Measurements from ENCODE around the gene CLEC2B.

CLEC2B gene

DNA sequence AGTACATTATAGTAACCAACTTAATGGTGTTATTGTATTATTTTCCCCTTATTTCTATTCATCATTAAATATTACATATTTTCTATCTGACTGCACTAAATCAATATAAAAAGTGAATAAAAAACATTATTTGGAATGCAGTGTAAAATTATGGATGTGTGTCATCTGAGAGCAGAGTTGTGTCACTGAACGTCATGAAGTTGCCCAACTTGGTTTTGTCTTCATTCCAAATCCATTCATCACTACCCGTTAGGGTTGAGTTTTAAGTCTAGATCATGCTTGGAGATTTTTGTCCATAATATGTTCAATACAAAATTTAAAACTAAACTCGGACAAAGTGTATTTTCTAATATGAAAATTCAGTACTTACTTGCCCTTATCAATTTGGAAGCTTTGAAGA, 25.7 kb downstream of the CLEC2B start:
- DNase-seq (ENCODE audit: low read depth): no peak
- H3K4me3 ChIP-seq (replicated peaks; ENCODE audit: low read depth, low read length): no peak overlapping the region
- TF ChIP-seq, protein P1, sequence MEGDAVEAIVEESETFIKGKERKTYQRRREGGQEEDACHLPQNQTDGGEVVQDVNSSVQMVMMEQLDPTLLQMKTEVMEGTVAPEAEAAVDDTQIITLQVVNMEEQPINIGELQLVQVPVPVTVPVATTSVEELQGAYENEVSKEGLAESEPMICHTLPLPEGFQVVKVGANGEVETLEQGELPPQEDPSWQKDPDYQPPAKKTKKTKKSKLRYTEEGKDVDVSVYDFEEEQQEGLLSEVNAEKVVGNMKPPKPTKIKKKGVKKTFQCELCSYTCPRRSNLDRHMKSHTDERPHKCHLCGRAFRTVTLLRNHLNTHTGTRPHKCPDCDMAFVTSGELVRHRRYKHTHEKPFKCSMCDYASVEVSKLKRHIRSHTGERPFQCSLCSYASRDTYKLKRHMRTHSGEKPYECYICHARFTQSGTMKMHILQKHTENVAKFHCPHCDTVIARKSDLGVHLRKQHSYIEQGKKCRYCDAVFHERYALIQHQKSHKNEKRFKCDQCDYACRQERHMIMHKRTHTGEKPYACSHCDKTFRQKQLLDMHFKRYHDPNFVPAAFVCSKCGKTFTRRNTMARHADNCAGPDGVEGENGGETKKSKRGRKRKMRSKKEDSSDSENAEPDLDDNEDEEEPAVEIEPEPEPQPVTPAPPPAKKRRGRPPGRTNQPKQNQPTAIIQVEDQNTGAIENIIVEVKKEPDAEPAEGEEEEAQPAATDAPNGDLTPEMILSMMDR (IDR thresholded peaks at IDR 0.05; ENCODE audit: low read length, missing control alignments): no peak

DNA sequence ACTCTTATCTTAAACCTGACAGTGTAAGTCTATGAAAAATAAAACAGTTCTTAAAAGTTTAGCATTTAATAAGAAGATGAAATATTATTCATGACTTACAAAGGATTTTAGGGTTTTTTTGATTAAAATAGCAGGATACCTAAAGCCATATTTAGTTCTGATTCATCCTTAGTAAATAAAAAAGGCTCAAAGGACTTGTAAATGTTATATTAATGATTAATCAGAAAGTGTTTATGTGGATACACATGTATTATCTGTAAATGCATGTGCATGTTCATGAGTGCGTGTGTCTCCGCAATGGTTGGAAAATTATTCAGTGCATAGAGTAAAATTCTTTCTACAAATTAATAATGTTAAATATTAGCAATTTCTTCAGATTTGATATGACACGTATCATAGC, 37.4 kb downstream of the CLEC2B start:
- TF ChIP-seq, protein P1 (IDR thresholded peaks at IDR 0.05; ENCODE audit: low read length, missing control alignments): no peak

DNA sequence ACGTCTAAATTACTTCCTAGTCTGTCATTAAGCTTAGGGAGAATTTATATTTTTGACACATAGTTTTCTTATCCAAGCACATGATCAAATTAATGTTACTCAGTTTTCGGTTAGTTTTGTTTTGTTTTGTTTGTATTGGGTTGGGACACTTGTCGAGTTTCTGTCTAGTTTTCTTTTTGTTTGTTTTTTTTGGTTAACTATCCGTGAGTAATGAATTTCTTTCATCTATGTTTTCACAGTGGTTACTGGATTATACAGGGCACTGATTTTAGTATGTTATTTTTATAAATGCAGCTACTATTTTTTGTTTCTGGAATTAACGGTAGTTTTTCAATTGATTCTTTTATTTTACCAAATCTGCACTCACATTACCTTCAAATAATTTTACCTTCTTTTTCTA, 39.2 kb downstream of the CLEC2B start:
- TF ChIP-seq, protein P1 (IDR thresholded peaks at IDR 0.05; ENCODE audit: low read length, missing control alignments): no peak
- H3K4me3 ChIP-seq (replicated peaks; ENCODE audit: low read depth, low read length): no peak overlapping the region
- DNase-seq (ENCODE audit: low read depth): no peak

More for the DNA sequence above, 37.4 kb downstream of the CLEC2B start:
- H3K4me3 ChIP-seq (replicated peaks; ENCODE audit: low read depth, low read length): no peak overlapping the region
- no peak for DNase-seq (ENCODE audit: low read depth)

DNA sequence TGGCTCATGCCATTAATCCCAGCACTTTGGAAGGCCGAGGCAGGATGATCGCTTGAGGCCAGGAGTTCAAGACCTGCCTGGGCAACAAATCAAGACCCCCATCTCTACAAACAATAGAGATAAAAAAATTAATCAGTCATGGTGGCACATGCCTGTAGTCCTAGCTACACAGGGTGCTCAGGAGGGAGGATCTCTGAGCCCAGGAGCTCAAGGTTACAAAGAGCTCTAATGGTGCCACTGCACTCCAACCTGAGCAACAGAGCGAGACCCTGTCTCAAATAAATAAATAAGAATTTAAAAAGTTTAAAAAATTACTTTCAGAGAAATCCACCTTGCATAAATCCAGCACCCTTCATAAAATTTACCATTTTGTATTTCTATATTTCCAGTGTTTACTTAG, 39.7 kb downstream of the CLEC2B start:
- no peak overlapping the region for H3K4me3 ChIP-seq (replicated peaks; ENCODE audit: low read depth, low read length)
- no peak for DNase-seq (ENCODE audit: low read depth)
- TF ChIP-seq, protein P1 (IDR thresholded peaks at IDR 0.05; ENCODE audit: low read length, missing control alignments): no peak

DNA sequence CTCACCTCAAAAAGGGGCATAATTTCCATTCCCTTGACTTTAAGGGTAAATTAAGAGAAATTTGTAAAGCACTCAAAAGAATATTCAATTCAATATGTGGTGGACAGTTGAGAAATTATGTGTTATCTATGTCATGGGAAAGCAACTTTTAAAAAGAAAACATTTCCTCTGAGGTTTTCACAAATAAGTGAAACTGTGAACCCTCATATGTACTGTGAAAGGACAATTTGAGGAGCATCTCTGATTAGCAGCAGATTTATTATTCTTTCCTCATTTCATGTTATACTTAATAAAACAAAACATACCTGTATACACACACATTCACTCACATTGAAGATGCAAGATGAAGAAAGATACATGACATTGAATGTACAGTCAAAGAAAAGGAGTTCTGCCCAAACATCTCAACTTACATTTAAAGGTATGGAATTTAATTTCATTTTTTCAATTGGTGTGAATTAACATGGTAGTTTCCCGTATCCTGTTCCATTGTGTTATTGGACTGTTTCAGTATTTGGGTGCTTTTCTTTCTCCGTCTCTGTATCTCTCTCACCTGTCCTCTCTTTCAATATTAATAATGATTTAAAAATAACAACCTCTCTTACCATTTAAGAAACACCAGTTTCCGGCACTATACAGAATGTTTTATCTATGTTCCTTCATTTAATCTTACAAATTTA, 41.8 kb downstream of the CLEC2B start, which contains the start of gene KLRF1:
Gene KLRF1, plus strand, starts transcription at position 273 of the 680 bp plus-strand sequence. Its CDS starts 64 bp downstream, at position 337.
- TF ChIP-seq, protein P1 (IDR thresholded peaks at IDR 0.05; ENCODE audit: low read length, missing control alignments): no peak
- DNase-seq (ENCODE audit: low read depth): no peak
- no peak within 1 kb of the TSS for H3K4me3 ChIP-seq (replicated peaks; ENCODE audit: low read depth, low read length)

DNA sequence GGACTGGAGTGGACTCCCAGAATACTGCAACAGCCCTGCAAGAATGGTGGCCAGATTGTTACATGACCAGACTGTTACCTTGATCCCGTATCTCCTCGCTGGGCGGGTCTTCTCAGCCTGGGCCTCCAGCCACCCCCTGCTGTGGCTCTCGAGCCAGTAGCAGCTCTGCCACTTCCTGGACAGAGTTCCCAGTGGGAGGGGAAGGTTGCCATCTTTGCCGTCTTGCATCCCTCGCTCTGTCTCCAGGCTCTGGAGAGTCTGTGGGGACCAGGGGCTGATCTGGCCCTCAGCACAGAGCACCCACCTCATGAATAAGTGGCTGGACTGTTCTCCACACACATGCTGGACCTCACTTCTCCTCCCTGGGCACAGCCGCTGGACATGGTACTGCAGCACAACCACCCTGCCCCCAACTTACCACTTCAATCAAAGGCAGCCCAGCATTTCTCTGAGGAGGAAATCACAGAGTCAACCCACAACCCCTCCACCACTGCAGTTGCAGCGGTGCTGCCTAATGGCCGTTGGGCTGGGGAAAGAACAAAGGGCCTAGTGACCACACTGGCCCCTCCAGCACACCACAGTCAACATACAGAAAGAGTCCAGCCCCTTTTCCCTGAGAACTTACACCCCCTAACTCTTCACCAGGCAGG, 48.7 kb downstream of the CLEC2B start:
- no peak for DNase-seq (ENCODE audit: low read depth)
- no peak overlapping the region for H3K4me3 ChIP-seq (replicated peaks; ENCODE audit: low read depth, low read length)
- TF ChIP-seq, protein P1 (IDR thresholded peaks at IDR 0.05; ENCODE audit: low read length, missing control alignments): no peak

All from fibroblast of pulmonary artery (primary cell).